Lower leg skin (tissue), 4 donors: ENCODE results near the gene GNAI2. TPM values are rescaled to one million over a fixed set of nuclear protein-coding genes. Genes with fewer than 3 reads are reported as not detected.

Experiments used
- DNase-seq, 2 donors: peaks; one replicate each; pipeline ENCODE4 v3.0.0-alpha.2; 2019; ENCODE audit warnings: low spot score in 2 of 2
- H3K4me3 ChIP-seq: fragments of 200-600 bp; sonication (generic); 2 replicates; pipeline ENCODE4 v1.5.1; 2017; ENCODE audit warnings: mild to moderate bottlenecking, low read depth; ENCODE audit not compliant: poor library complexity, severe bottlenecking
- CTCF ChIP-seq, 3 donors: fragments of 450-650 bp; IDR thresholded peaks; one replicate each; pipeline ENCODE4 v1.5.1; 2016; ENCODE audit warnings: antibody characterized with exemption in 3 of 3, mild to moderate bottlenecking in 3 of 3, moderate library complexity in 2 of 3
- POLR2A ChIP-seq, 2 donors: fragments of 450-650 bp; IDR thresholded peaks; one replicate each; pipeline ENCODE4 v1.6.1; 2016 to 2017; ENCODE audit warnings: antibody characterized with exemption in 2 of 2, mild to moderate bottlenecking in 1 of 2, moderate library complexity in 1 of 2
- WGBS, 2 donors: methylation state at CpG; one replicate each; pipeline ENCODE4 v1.1.5; 2018; 5-methylcytosine and 5-hydroxymethylcytosine counted together
- intact Hi-C: fragments of 100-400 bp; cut with DNase I; formaldehyde crosslinking; loops from one replicate; pipeline ENCODE4 v1.15.0; 2023; ENCODE audit warnings: low total_unique reads
- total RNA-seq, 4 donors: library from RNA; depleted of rRNA; stranded (reverse); fragments of >200 nt; gene quantifications; one replicate each; pipeline ENCODE4 v1.1.0, GENCODE V29; 2016

GNAI2 gene
- total RNA-seq, 4 donors from 2014 or later, result 56.5 to 123 (median 74.8) TPM

- intact Hi-C loops, result no loop called here
- H3K4me3 ChIP-seq, result peak overlapping the region; percentile 65
- peak; percentile 83 to 97 for DNase-seq
- 0% methylated on average over 20 to 28 of the region's 31 CpGs for WGBS, 2 donors
- TF ChIP-seq CTCF (IDR thresholded peaks at IDR 0.05) (no peak), POLR2A (IDR thresholded peaks at IDR 0.05) (no peak)
These were observed 1.9 kb downstream of the GNAI2 start for GRCh38 chr3:50237754-50238548.

- intact Hi-C loops, result no loop called here
- peak; percentile 82 to 98 for DNase-seq
- H3K4me3 ChIP-seq, result no peak overlapping the region
- TF ChIP-seq CTCF (IDR thresholded peaks at IDR 0.05) (no peak), POLR2A (IDR thresholded peaks at IDR 0.05) (no peak)
- 4 to 7% methylated on average over 7 of the region's 7 CpGs for WGBS, 2 donors
These were observed 2.6 kb downstream of the GNAI2 start for GRCh38 chr3:50238549-50239026.

GRCh38 chr3:50239649-50240048 is 3.6 kb downstream of the GNAI2 start:
- WGBS, 2 donors, result 73 to 80% methylated on average over 4 of the region's 4 CpGs
- intact Hi-C loops, result no loop called here
- H3K4me3 ChIP-seq, result no peak overlapping the region
- DNase-seq, result no peak
- TF ChIP-seq CTCF (IDR thresholded peaks at IDR 0.05), result no peak
- TF ChIP-seq POLR2A (IDR thresholded peaks at IDR 0.05), result no peak

GRCh38 chr3:50241163-50241562 is 5.2 kb downstream of the GNAI2 start:
- no peak for TF ChIP-seq CTCF (IDR thresholded peaks at IDR 0.05)
- TF ChIP-seq POLR2A (IDR thresholded peaks at IDR 0.05), result no peak
- no peak overlapping the region for H3K4me3 ChIP-seq
- no peak for DNase-seq
- intact Hi-C loops, result no loop called here
- WGBS, 2 donors, result 48 to 54% methylated on average over 4 of the region's 4 CpGs

- no peak for DNase-seq
- no peak overlapping the region for H3K4me3 ChIP-seq
- 50 to 62% methylated on average over 7 of the region's 7 CpGs for WGBS, 2 donors
- intact Hi-C loops, result no loop called here
- TF ChIP-seq CTCF (IDR thresholded peaks at IDR 0.05) (no peak), POLR2A (IDR thresholded peaks at IDR 0.05) (no peak)
These were observed 5.8 kb downstream of the GNAI2 start for GRCh38 chr3:50241713-50242380.
